BLaER1 treated with 17β-estradiol and CSF1 and Interleukin-3, amounts not matched to agents 10 nM and 100 nM (cell line): Measurements from ENCODE around the gene FILIP1.

Experiments
- H3K27ac ChIP-seq, 11 experiments: shearing (Covaris generic); formaldehyde crosslinking; 2 replicates each; pipeline ENCODE4 v1.8.1; 2022
- H3K27me3 ChIP-seq, 11 experiments: shearing (Covaris generic); formaldehyde crosslinking; 2 replicates each; pipeline ENCODE4 v1.8.1; 2022
- H3K36me3 ChIP-seq, 11 experiments: shearing (Covaris generic); formaldehyde crosslinking; 2 replicates each; pipeline ENCODE4 v1.8.1; 2022
- H3K4me1 ChIP-seq, 10 experiments: shearing (Covaris generic); formaldehyde crosslinking; 2 replicates each; pipeline ENCODE4 v1.8.1; 2022
- H3K4me2 ChIP-seq, 11 experiments: shearing (Covaris generic); formaldehyde crosslinking; 2 replicates each; pipeline ENCODE4 v1.8.1; 2022
- H3K4me3 ChIP-seq, 10 experiments: shearing (Covaris generic); formaldehyde crosslinking; 2 replicates each; pipeline ENCODE4 v1.8.1; 2022
- H3K9ac ChIP-seq, 11 experiments: shearing (Covaris generic); formaldehyde crosslinking; 2 replicates each; pipeline ENCODE4 v1.8.1; 2022
- H3K9me3 ChIP-seq, 11 experiments: shearing (Covaris generic); formaldehyde crosslinking; replicated peaks in 1 of 11; 2 replicates each; pipeline ENCODE4 v1.8.1; 2022
- H4K20me1 ChIP-seq, 11 experiments: shearing (Covaris generic); formaldehyde crosslinking; 2 replicates each; pipeline ENCODE4 v1.8.1; 2022
- Cebpa-rat ChIP-seq, 11 experiments: shearing (Covaris generic); IDR thresholded peaks; 2 replicates each; pipeline ENCODE4 v1.8.1; 2022

Gene FILIP1

DNA sequence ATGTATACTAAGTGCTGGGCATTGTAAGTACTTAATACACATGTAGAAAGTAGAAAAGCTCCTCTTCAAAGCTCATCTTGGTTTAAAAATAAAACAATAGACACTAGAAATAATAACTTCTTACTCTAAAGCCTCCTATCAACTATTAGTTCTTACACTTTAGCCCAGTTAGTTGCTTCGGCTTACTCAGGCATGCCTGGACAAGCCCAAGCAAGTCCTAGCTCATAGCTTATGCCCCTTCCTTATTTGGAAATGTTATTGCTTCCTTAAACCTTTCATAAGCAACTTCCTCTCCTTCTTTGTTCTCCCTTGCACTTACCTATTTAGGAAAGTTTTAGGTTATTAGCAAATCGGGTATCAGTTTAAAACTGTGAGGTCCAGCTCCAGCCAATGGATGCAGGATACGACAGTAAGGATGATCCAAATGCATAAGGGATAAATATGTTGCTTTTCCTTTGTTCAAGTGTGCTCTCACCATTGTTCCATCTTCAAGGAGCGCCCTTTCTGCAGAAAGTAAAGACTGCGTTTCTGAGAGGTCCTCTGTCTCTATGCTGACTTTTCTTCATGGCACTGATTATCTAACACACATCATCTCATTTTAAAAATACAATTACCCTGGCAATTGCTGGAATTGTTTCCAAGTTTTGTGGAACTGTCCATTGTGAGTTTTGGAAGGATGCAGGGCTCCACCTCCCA lies 221.3 kb downstream of the FILIP1 start:
- TF ChIP-seq Cebpa-rat (IDR thresholded peaks at IDR 0.05) = no peak
- Histone ChIP-seq H3K4me2 (peak overlapping the region in 7 of 11 experiments; percentile 14 to 54 (median 25); a peak in 12 of 22 replicates), H3K9ac (peak overlapping the region in 7 of 11 experiments; percentile 17 to 65 (median 43); a peak in 9 of 22 replicates), H3K27ac (peak overlapping the region; percentile 72 to 91 (median 78)), H4K20me1 (peaks cover 0 to 47% (median 18%) of the 10 kb centered on the region in 11 experiments; a peak in 16 of 22 replicates), H3K9me3 (peaks cover 15 to 62% (median 28%) of the 10 kb centered on the region in 11 experiments; a peak in 21 of 22 replicates), H3K27me3 (no peaks in the 10 kb centered on the region), H3K4me1 (peaks cover 0 to 79% (median 21%) of the 10 kb centered on the region in 10 experiments; a peak in 14 of 20 replicates), H3K4me3 (peak overlapping the region in 4 of 10 experiments; percentile 3 to 29 (median 12); a peak in 3 of 20 replicates), H3K36me3 (peaks cover 46 to 87% (median 61%) of the 10 kb centered on the region in 11 experiments)

DNA sequence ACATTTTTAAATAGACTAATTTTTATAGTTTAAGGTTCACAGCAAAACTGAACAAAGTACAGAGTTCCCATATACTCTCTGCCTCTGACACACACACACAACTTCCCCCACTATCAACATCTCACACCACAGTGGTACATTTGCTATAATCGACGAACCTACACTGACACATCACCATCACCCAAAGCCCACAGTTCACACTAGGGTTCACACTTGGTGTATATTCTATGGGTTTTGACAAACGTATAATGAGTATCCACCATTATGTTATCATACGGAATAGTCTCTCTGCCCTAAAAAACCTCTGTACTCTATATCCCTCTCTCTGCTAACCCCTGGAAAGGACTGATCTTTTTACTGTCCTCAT lies 224.6 kb downstream of the FILIP1 start:
- TF ChIP-seq Cebpa-rat (IDR thresholded peaks at IDR 0.05) = no peak
- Histone ChIP-seq H3K4me2 (no peak overlapping the region), H4K20me1 (peaks cover 0 to 46% (median 28%) of the 10 kb centered on the region in 11 experiments; a peak in 14 of 22 replicates)

DNA sequence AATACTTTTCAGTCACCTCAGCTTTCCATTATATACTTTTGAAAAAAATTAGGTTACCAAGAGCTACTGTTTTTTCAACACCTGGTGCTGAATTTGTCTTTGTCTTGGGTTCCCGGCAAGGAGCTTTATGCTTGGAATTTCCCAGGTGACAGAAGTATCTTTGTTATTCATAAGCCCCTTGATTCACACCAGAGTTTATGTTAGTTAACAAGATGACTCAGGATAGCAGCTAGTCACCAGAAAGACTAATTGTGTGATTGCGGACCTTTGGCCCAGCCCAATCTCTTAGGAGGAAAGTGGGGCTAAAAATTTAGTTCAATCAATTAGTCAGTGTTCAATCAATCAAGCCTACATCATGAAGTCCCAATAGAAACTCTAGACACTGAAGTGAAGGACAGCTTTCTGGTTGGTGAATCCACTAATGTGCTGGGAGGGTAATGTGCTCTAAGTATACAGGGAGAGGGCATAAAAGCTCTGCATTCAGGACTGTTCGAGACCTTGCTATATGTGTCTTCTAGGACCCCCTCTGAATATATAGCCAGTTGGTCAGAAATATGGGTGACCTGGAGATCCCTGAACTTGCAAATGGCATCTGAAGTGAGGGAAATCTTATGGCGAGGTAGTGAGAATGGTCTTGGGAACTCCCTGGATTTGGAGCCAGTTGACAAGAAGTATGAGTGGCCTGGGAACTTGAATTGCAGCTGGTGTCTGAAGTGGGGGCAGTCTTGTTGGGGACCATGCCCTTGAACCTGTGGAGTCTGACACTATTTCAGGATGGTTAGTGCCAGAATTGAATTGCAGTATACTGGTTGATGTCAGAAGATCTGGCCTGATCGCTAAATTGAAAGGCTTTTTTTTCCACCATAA lies 225.2 kb downstream of the FILIP1 start:
- Histone ChIP-seq H3K36me3 (peaks cover 40 to 75% (median 56%) of the 10 kb centered on the region in 11 experiments), H3K9me3 (peaks cover 11 to 32% (median 19%) of the 10 kb centered on the region in 11 experiments; a peak in 21 of 22 replicates), H3K4me2 (peak overlapping the region in 2 of 11 experiments; percentile 7 to 52; a peak in 1 of 22 replicates), H3K4me3 (no peak overlapping the region), H3K4me1 (peaks cover 0 to 44% (median 19%) of the 10 kb centered on the region in 10 experiments; a peak in 14 of 20 replicates), H4K20me1 (peaks cover 0 to 52% (median 32%) of the 10 kb centered on the region in 11 experiments; a peak in 14 of 22 replicates), H3K27me3 (no peaks in the 10 kb centered on the region), H3K9ac (peak overlapping the region in 1 of 11 experiments; percentile 37; a peak in 1 of 22 replicates), H3K27ac (peak overlapping the region in 1 of 11 experiments; percentile 26; a peak in 1 of 22 replicates)
- TF ChIP-seq Cebpa-rat (IDR thresholded peaks at IDR 0.05) = no peak

More for the DNA sequence above, 224.6 kb downstream of the FILIP1 start:
- Histone ChIP-seq H3K27ac (no peak overlapping the region), H3K36me3 (peaks cover 36 to 75% (median 56%) of the 10 kb centered on the region in 11 experiments), H3K27me3 (no peaks in the 10 kb centered on the region), H3K9ac (no peak overlapping the region), H3K9me3 (peaks cover 15 to 38% (median 24%) of the 10 kb centered on the region in 11 experiments; a peak in 21 of 22 replicates), H3K4me1 (peaks cover 0 to 50% (median 20%) of the 10 kb centered on the region in 10 experiments; a peak in 14 of 20 replicates), H3K4me3 (no peak overlapping the region)

GRCh38 chr6:75267461-75267860 lies 226.1 kb downstream of the FILIP1 start:
- H3K27ac ChIP-seq = no peak overlapping the region
- H3K4me2 ChIP-seq = peak overlapping the region in 2 of 11 experiments; percentile 27 to 52; a peak in 2 of 22 replicates
- H3K4me3 ChIP-seq = no peak overlapping the region
- peaks cover 2 to 23% (median 10%) of the 10 kb centered on the region in 11 experiments; a peak in 21 of 22 replicates for H3K9me3 ChIP-seq
- peaks cover 40 to 75% (median 56%) of the 10 kb centered on the region in 11 experiments for H3K36me3 ChIP-seq
- H3K9ac ChIP-seq = peak overlapping the region in 3 of 11 experiments; percentile 0 to 56 (median 4); a peak in 3 of 22 replicates
- H3K4me1 ChIP-seq = peaks cover 0 to 35% (median 10%) of the 10 kb centered on the region in 10 experiments; a peak in 14 of 20 replicates
- no peak for TF ChIP-seq Cebpa-rat (IDR thresholded peaks at IDR 0.05)
- peaks cover 0 to 61% (median 32%) of the 10 kb centered on the region in 11 experiments; a peak in 14 of 22 replicates for H4K20me1 ChIP-seq
- no peaks in the 10 kb centered on the region for H3K27me3 ChIP-seq

GRCh38 chr6:75266716-75267291 lies 226.8 kb downstream of the FILIP1 start:
- Histone ChIP-seq H3K4me2 (no peak overlapping the region), H3K27ac (no peak overlapping the region), H3K9ac (no peak overlapping the region), H3K27me3 (no peaks in the 10 kb centered on the region), H3K36me3 (peaks cover 40 to 75% (median 56%) of the 10 kb centered on the region in 11 experiments), H3K4me1 (peaks cover 0 to 29% (median 4%) of the 10 kb centered on the region in 10 experiments; a peak in 10 of 20 replicates), H4K20me1 (peaks cover 2 to 67% (median 36%) of the 10 kb centered on the region in 11 experiments; a peak in 14 of 22 replicates), H3K9me3 (peaks cover 0 to 16% (median 3%) of the 10 kb centered on the region in 11 experiments; a peak in 12 of 22 replicates), H3K4me3 (no peak overlapping the region)
- no peak for TF ChIP-seq Cebpa-rat (IDR thresholded peaks at IDR 0.05)

DNA sequence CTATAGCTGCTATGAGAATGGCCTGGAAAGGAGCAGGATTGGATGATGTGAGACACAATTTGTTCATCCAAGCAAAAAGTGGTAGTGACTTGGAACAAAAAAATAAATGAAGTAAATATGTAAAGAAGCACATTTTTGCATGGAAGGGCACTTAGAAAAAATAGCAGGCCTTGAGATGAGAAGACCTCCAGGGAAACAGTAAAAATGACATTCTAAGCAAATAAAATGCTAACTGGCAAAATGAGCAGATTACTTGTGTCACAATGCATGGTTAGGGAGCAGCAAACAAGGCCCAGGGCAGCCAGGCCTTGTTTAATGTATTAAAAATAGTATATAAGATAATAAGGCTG lies 230.2 kb downstream of the FILIP1 start:
- H3K36me3 ChIP-seq = peaks cover 64 to 78% (median 74%) of the 10 kb centered on the region in 11 experiments

DNA sequence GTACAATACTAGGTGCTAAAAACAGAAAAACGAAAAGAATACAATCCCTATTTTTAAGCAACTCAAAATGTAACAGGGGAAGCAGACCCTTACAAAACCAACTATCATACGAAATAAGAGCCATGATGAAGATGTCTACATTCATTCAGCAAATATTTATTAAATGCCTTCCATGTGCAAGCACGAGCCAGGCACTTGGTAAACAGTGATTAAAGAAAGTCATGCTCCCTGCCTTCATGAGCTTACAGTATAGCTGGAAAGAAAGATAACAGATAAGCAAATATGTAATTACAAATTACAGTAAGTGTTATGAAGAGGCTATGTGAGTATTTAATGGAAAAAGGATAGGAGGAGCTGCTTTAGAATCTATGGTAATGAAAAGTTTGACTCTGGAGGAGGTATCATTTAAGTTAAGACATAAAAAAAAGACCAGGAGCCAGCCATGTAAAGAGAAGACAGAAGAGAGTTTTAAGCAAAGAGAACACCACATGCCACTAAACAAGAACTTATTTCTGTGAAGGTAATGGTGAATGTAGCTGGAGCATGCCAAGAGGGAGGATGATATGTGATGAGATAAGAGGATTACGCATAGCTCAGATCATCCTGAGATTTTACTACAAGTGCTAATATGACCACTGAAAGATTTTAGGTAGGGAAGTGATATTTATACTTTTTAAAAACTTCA lies 230.7 kb downstream of the FILIP1 start:
- no peak for TF ChIP-seq Cebpa-rat (IDR thresholded peaks at IDR 0.05)
- no peaks in the 10 kb centered on the region for H3K27me3 ChIP-seq
- H3K4me1 ChIP-seq = peaks cover 0 to 5% (median 0%) of the 10 kb centered on the region in 10 experiments; a peak in 5 of 20 replicates
- no peak overlapping the region for H3K9ac ChIP-seq
- H3K4me2 ChIP-seq = no peak overlapping the region
- peaks cover 69 to 80% (median 77%) of the 10 kb centered on the region in 11 experiments for H3K36me3 ChIP-seq
- H3K9me3 ChIP-seq = no peaks in the 10 kb centered on the region
- no peak overlapping the region for H3K4me3 ChIP-seq
- H3K27ac ChIP-seq = no peak overlapping the region
- peaks cover under 1 to 77% (median 26%) of the 10 kb centered on the region in 11 experiments; a peak in 11 of 22 replicates for H4K20me1 ChIP-seq

More for the DNA sequence above, 230.2 kb downstream of the FILIP1 start:
- Histone ChIP-seq H4K20me1 (peaks cover 2 to 82% (median 28%) of the 10 kb centered on the region in 11 experiments; a peak in 14 of 22 replicates), H3K27me3 (no peaks in the 10 kb centered on the region), H3K4me2 (no peak overlapping the region), H3K9ac (peak overlapping the region in 2 of 11 experiments; percentile 39 to 55; a peak in 3 of 22 replicates), H3K4me1 (peaks cover 0 to 11% (median 0%) of the 10 kb centered on the region in 10 experiments; a peak in 6 of 20 replicates), H3K4me3 (no peak overlapping the region), H3K27ac (no peak overlapping the region), H3K9me3 (no peaks in the 10 kb centered on the region)
- no peak for TF ChIP-seq Cebpa-rat (IDR thresholded peaks at IDR 0.05)
